ENCODE measurements around the gene HSPA1L.
"Not testable (repeated sequence)": the region's sequence is repeated elsewhere in the genome, so short reads cannot be mapped to it uniquely, and the experiment has no call there.

The HSPA1L gene

DNA sequence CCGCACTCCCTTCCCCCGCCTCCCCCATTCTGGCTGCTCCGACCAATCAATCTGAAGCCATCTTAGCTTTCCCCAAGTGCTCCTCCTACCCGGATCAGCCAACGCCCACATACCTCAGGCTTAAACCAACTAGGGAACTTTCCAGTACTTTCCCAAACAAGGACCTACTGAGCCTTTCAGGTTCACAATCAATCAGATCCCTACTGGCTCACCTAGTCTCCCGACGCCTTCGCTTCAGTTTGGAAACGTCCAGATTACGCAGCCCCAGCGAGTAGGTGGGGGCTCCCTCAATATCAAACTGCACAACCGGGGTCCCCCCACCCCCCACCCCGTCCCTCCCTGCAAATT lies 432 bp downstream of the HSPA1L start:
- Histone ChIP-seq H3K27ac (ENCODE audit: low read depth, low read length) (no peak overlapping the region), H3K4me2 (ENCODE audit: low read depth, low read length, poor library complexity, severe bottlenecking) (no peak overlapping the region)

DNA sequence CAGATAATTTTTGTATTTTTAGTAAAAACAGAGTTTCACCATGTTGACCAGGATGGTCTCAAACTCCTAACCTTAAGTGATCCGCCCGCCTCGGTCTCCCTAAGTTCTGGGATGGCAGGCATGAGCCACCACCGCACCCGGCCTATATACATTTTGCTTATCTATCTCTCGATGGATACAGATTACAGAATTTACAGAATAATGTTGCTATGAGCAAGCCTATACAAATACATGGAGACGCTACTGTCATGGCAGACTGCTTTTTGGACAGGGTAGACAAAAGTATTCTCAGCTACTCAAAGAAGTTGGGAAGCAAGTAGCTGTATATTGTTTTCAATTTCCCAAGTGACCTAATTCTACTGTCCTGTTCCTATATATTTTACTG lies 1.6 kb downstream of the HSPA1L start:
- Histone ChIP-seq H3K27me3 (ENCODE audit: low read length) (no peaks in the 10 kb centered on the region), H2AFZ (ENCODE audit: low read depth, low read length, severe bottlenecking) (no peak overlapping the region), H3K79me2 (ENCODE audit: insufficient read depth, low read length) (no peaks in the 10 kb centered on the region), H3K4me3 (ENCODE audit: insufficient read depth, low read length, poor library complexity, severe bottlenecking) (no peak overlapping the region), H3K27ac (ENCODE audit: low read depth, low read length) (no peak overlapping the region), H3K9me3 (ENCODE audit: insufficient read depth, low read length) (no peaks in the 10 kb centered on the region), H3K4me2 (ENCODE audit: low read depth, low read length, poor library complexity, severe bottlenecking) (no peak overlapping the region), H3K9ac (ENCODE audit: low read length) (no peak overlapping the region), H3F3A (ENCODE audit: insufficient read depth) (0 out of 2 replicates have a peak, but pooled peaks cover 2% of the 10 kb centered on the region), H4K20me1 (ENCODE audit: low read depth, low read length) (no peaks in the 10 kb centered on the region), H3K36me3 (ENCODE audit: low read length) (no peaks in the 10 kb centered on the region), H3K9me2 (replicated peaks; ENCODE audit: insufficient read depth, low read length) (no peaks in the 10 kb centered on the region)
- TF ChIP-seq, protein P1, sequence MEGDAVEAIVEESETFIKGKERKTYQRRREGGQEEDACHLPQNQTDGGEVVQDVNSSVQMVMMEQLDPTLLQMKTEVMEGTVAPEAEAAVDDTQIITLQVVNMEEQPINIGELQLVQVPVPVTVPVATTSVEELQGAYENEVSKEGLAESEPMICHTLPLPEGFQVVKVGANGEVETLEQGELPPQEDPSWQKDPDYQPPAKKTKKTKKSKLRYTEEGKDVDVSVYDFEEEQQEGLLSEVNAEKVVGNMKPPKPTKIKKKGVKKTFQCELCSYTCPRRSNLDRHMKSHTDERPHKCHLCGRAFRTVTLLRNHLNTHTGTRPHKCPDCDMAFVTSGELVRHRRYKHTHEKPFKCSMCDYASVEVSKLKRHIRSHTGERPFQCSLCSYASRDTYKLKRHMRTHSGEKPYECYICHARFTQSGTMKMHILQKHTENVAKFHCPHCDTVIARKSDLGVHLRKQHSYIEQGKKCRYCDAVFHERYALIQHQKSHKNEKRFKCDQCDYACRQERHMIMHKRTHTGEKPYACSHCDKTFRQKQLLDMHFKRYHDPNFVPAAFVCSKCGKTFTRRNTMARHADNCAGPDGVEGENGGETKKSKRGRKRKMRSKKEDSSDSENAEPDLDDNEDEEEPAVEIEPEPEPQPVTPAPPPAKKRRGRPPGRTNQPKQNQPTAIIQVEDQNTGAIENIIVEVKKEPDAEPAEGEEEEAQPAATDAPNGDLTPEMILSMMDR (IDR thresholded peaks at IDR 0.05; ENCODE audit: insufficient read depth, low read length, poor library complexity, severe bottlenecking): no peak
- TF ChIP-seq EZH2phosphoT487 (conservative IDR thresholded peaks at IDR 0.05; ENCODE audit: low read length): no peak

More for the DNA sequence above, 432 bp downstream of the HSPA1L start:
- no peaks in the 10 kb centered on the region for H3K36me3 ChIP-seq (ENCODE audit: low read length)
- no peak overlapping the region for H2AFZ ChIP-seq (ENCODE audit: low read depth, low read length, severe bottlenecking)
- H3K79me2 ChIP-seq (ENCODE audit: insufficient read depth, low read length): no peaks in the 10 kb centered on the region
- H4K20me1 ChIP-seq (ENCODE audit: low read depth, low read length): no peaks in the 10 kb centered on the region
- H3F3A ChIP-seq (ENCODE audit: insufficient read depth): 0 out of 2 replicates have a peak, but pooled peaks cover under 1% of the 10 kb centered on the region
- no peaks in the 10 kb centered on the region for H3K9me2 ChIP-seq (replicated peaks; ENCODE audit: insufficient read depth, low read length)
- TF ChIP-seq, protein P1 (IDR thresholded peaks at IDR 0.05; ENCODE audit: insufficient read depth, low read length, poor library complexity, severe bottlenecking): no peak
- no peak for TF ChIP-seq EZH2phosphoT487 (conservative IDR thresholded peaks at IDR 0.05; ENCODE audit: low read length)
- H3K9me3 ChIP-seq (ENCODE audit: insufficient read depth, low read length): no peaks in the 10 kb centered on the region
- H3K27me3 ChIP-seq (ENCODE audit: low read length): no peaks in the 10 kb centered on the region
- no peak overlapping the region for H3K4me3 ChIP-seq (ENCODE audit: insufficient read depth, low read length, poor library complexity, severe bottlenecking)
- no peak overlapping the region for H3K9ac ChIP-seq (ENCODE audit: low read length)

GRCh38 chr6:31811645-31812044 lies 3.4 kb downstream of the HSPA1L start:
- Histone ChIP-seq H3K36me3 (ENCODE audit: low read length) (no peaks in the 10 kb centered on the region), H3K9me3 (ENCODE audit: insufficient read depth, low read length) (no peaks in the 10 kb centered on the region)

GRCh38 chr6:31808599-31808998 lies 6.5 kb downstream of the HSPA1L start:
- not testable (repeated sequence) for H3K4me3 ChIP-seq (ENCODE audit: insufficient read depth, low read length, poor library complexity, severe bottlenecking); H3K9me3 ChIP-seq (ENCODE audit: insufficient read depth, low read length); H3K36me3 ChIP-seq (ENCODE audit: low read length); H3K27ac ChIP-seq (ENCODE audit: low read depth, low read length); H4K20me1 ChIP-seq (ENCODE audit: low read depth, low read length); H3K27me3 ChIP-seq (ENCODE audit: low read length); H3K4me2 ChIP-seq (ENCODE audit: low read depth, low read length, poor library complexity, severe bottlenecking); H3K9me2 ChIP-seq (replicated peaks; ENCODE audit: insufficient read depth, low read length); H3K9ac ChIP-seq (ENCODE audit: low read length); H2AFZ ChIP-seq (ENCODE audit: low read depth, low read length, severe bottlenecking)
- peaks cover 27% of the 10 kb centered on the region for H3K79me2 ChIP-seq (ENCODE audit: insufficient read depth, low read length)
- peaks cover 14% of the 10 kb centered on the region for H3F3A ChIP-seq (ENCODE audit: insufficient read depth)

More at GRCh38 chr6:31811645-31812044, 3.4 kb downstream of the HSPA1L start:
- Histone ChIP-seq H3K79me2 (ENCODE audit: insufficient read depth, low read length) (peaks cover under 1% of the 10 kb centered on the region; the same call in 1 of the 2 replicates), H3K9me2 (replicated peaks; ENCODE audit: insufficient read depth, low read length) (no peaks in the 10 kb centered on the region), H3K27ac (ENCODE audit: low read depth, low read length) (no peak overlapping the region), H3K27me3 (ENCODE audit: low read length) (no peaks in the 10 kb centered on the region), H3F3A (ENCODE audit: insufficient read depth) (peaks cover 9% of the 10 kb centered on the region), H3K4me3 (ENCODE audit: insufficient read depth, low read length, poor library complexity, severe bottlenecking) (no peak overlapping the region), H2AFZ (ENCODE audit: low read depth, low read length, severe bottlenecking) (no peak overlapping the region), H3K4me2 (ENCODE audit: low read depth, low read length, poor library complexity, severe bottlenecking) (no peak overlapping the region), H4K20me1 (ENCODE audit: low read depth, low read length) (no peaks in the 10 kb centered on the region), H3K9ac (ENCODE audit: low read length) (no peak overlapping the region)
- TF ChIP-seq, protein P1 (IDR thresholded peaks at IDR 0.05; ENCODE audit: insufficient read depth, low read length, poor library complexity, severe bottlenecking): no peak
- no peak for TF ChIP-seq EZH2phosphoT487 (conservative IDR thresholded peaks at IDR 0.05; ENCODE audit: low read length)
